ENCODE results near the gene ZGPAT.

GRCh38 chr20:63697357-63697867, 10.4 kb upstream of the ZGPAT start:
- TF ChIP-seq, protein P1, sequence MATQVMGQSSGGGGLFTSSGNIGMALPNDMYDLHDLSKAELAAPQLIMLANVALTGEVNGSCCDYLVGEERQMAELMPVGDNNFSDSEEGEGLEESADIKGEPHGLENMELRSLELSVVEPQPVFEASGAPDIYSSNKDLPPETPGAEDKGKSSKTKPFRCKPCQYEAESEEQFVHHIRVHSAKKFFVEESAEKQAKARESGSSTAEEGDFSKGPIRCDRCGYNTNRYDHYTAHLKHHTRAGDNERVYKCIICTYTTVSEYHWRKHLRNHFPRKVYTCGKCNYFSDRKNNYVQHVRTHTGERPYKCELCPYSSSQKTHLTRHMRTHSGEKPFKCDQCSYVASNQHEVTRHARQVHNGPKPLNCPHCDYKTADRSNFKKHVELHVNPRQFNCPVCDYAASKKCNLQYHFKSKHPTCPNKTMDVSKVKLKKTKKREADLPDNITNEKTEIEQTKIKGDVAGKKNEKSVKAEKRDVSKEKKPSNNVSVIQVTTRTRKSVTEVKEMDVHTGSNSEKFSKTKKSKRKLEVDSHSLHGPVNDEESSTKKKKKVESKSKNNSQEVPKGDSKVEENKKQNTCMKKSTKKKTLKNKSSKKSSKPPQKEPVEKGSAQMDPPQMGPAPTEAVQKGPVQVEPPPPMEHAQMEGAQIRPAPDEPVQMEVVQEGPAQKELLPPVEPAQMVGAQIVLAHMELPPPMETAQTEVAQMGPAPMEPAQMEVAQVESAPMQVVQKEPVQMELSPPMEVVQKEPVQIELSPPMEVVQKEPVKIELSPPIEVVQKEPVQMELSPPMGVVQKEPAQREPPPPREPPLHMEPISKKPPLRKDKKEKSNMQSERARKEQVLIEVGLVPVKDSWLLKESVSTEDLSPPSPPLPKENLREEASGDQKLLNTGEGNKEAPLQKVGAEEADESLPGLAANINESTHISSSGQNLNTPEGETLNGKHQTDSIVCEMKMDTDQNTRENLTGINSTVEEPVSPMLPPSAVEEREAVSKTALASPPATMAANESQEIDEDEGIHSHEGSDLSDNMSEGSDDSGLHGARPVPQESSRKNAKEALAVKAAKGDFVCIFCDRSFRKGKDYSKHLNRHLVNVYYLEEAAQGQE (IDR thresholded peaks at IDR 0.05; ENCODE audit: insufficient read depth in 1 of 2, low read depth in 2 of 2, low read length in 1 of 2), result no peak
- TF ChIP-seq POLR2AphosphoS5 (IDR thresholded peaks at IDR 0.05; ENCODE audit: low read depth, low read length) (peak; percentile 38; the same call in 1 of the 2 replicates), SIN3A (IDR thresholded peaks at IDR 0.05; ENCODE audit: borderline replicate concordance, insufficient read depth, low read depth, low read length) (no peak), CTCF (IDR thresholded peaks at IDR 0.05) (no peak)

Data from Panc1 (cell line).